Suprapubic skin (tissue), 4 donors: Measurements from ENCODE around the gene EYA2. TPM values are rescaled to one million over a fixed set of nuclear protein-coding genes. Genes with fewer than 3 reads are reported as not detected.
A peak's percentile ranks its signal among the peaks of the same experiment; 100 is the strongest.
"Not testable (repeated sequence)": the region's sequence is repeated elsewhere in the genome, so short reads cannot be mapped to it uniquely, and the experiment has no call there.

ENCODE experiments used
- DNase-seq, 2 donors: peaks; one replicate each; pipeline ENCODE4 v3.0.0-alpha.2; 2019; ENCODE audit warnings: low spot score in 2 of 2
- H3K27ac ChIP-seq: fragments of 200-600 bp; sonication (generic); one replicate; pipeline ENCODE4 v1.5.1; 2019
- H3K27me3 ChIP-seq: fragments of 200-600 bp; sonication (generic); one replicate; pipeline ENCODE4 v1.5.1; 2019
- H3K36me3 ChIP-seq: fragments of 200-600 bp; sonication (generic); one replicate; pipeline ENCODE4 v1.5.1; 2019
- H3K4me1 ChIP-seq: fragments of 200-600 bp; sonication (generic); one replicate; pipeline ENCODE4 v1.5.1; 2019
- H3K4me3 ChIP-seq: fragments of 200-600 bp; sonication (generic); one replicate; pipeline ENCODE4 v1.5.1; 2019; ENCODE audit warnings: mild to moderate bottlenecking
- H3K9me3 ChIP-seq: fragments of 200-600 bp; sonication (generic); one replicate; pipeline ENCODE4 v1.5.1; 2019
- EP300 ChIP-seq: sonication (generic); formaldehyde crosslinking; IDR thresholded peaks from one replicate; pipeline ENCODE4 v1.6.1; 2017; ENCODE audit warnings: antibody characterized with exemption
- POLR2A ChIP-seq, 2 donors: fragments of 450-650 bp; IDR thresholded peaks; one replicate each; pipeline ENCODE4 v1.6.1; 2017; ENCODE audit warnings: antibody characterized with exemption in 2 of 2, mild to moderate bottlenecking in 2 of 2, moderate library complexity in 2 of 2
- POLR2AphosphoS5 ChIP-seq, 3 donors: sonication (generic); formaldehyde crosslinking; IDR thresholded peaks; one replicate each; pipeline ENCODE4 v1.6.1; 2017; ENCODE audit warnings: antibody characterized with exemption in 3 of 3
- WGBS: methylation state at CpG from one replicate; pipeline ENCODE4 v1.1.5; 2018; 5-methylcytosine and 5-hydroxymethylcytosine counted together
- total RNA-seq, 4 donors: library from RNA; depleted of rRNA; stranded (reverse); fragments of >200 nt; gene quantifications; one replicate each; pipeline ENCODE4 v1.1.0, GENCODE V29; 2016
- TF ChIP-seq, protein P1 (sequence below), 2 donors: fragments of 200-600 bp in 1 of 2; fragments of 450-650 bp in 1 of 2; sonication (generic) in 1 of 2; IDR thresholded peaks; one replicate each; pipeline ENCODE4 v1.5.1; 2016 to 2019; ENCODE audit warnings: antibody characterized with exemption in 2 of 2, mild to moderate bottlenecking in 1 of 2, moderate library complexity in 1 of 2

Gene EYA2
- total RNA-seq, 4 donors from 2014 or later, result 2.3 to 4.0 (median 3.3) TPM

DNA sequence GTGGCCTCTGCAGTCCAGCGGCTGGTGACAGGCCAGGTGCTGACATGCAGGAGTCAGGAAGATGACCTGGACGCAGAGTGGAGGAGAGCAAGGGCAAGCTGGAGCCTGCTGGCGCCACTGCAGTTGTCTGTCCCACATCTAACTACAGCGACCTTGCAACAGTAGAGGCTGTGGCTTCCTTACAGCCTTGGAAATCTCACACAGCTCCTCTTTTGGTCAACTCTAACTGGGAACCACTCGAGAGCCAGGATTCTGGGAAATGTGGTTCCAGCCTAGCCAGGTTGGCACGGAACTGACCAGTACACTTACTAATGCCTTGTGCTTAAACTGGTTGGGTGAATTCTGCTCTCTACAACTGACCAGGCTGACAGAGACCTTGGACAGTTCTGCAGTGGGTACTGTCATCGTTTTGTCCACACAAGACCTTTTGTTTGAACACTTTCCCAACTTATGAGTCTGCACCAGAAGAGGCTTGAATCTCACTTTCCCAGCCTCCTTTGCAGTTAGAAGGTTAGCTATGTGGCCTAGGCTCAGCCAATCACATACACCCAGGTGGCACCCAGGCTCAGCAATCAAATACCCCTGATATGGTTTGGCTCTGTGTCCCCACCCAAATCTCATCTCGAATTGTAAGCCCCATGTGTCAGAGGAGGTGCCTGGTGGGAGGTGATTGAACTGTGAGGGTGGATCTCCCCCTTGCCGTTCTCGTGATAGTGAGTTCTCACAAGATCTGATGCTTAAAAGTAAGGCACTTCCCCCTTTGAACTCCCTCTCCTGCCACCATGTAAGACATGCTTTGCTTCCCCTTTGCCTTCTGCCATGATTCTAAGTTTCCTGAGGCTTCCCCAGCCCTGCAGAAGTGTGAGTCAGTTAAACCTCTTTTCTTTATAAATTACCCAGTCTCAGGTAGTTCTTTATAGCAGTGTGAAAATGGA, 308.4 kb downstream of the EYA2 start:
- no peaks in the 10 kb centered on the region for H3K9me3 ChIP-seq
- no peak overlapping the region for H3K4me3 ChIP-seq
- TF ChIP-seq EP300, result no peak
- TF ChIP-seq POLR2AphosphoS5 (IDR thresholded peaks at IDR 0.05), result no peak
- TF ChIP-seq, protein P1, sequence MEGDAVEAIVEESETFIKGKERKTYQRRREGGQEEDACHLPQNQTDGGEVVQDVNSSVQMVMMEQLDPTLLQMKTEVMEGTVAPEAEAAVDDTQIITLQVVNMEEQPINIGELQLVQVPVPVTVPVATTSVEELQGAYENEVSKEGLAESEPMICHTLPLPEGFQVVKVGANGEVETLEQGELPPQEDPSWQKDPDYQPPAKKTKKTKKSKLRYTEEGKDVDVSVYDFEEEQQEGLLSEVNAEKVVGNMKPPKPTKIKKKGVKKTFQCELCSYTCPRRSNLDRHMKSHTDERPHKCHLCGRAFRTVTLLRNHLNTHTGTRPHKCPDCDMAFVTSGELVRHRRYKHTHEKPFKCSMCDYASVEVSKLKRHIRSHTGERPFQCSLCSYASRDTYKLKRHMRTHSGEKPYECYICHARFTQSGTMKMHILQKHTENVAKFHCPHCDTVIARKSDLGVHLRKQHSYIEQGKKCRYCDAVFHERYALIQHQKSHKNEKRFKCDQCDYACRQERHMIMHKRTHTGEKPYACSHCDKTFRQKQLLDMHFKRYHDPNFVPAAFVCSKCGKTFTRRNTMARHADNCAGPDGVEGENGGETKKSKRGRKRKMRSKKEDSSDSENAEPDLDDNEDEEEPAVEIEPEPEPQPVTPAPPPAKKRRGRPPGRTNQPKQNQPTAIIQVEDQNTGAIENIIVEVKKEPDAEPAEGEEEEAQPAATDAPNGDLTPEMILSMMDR (IDR thresholded peaks at IDR 0.05), result no peak
- TF ChIP-seq POLR2A (IDR thresholded peaks at IDR 0.05), result no peak
- H3K27me3 ChIP-seq, result no peaks in the 10 kb centered on the region
- 84% methylated on average over 8 of the region's 10 CpGs for WGBS
- peaks cover 2% of the 10 kb centered on the region for H3K36me3 ChIP-seq
- H3K27ac ChIP-seq, result no peak overlapping the region
- H3K4me1 ChIP-seq, result no peaks in the 10 kb centered on the region
- no peak for DNase-seq

DNA sequence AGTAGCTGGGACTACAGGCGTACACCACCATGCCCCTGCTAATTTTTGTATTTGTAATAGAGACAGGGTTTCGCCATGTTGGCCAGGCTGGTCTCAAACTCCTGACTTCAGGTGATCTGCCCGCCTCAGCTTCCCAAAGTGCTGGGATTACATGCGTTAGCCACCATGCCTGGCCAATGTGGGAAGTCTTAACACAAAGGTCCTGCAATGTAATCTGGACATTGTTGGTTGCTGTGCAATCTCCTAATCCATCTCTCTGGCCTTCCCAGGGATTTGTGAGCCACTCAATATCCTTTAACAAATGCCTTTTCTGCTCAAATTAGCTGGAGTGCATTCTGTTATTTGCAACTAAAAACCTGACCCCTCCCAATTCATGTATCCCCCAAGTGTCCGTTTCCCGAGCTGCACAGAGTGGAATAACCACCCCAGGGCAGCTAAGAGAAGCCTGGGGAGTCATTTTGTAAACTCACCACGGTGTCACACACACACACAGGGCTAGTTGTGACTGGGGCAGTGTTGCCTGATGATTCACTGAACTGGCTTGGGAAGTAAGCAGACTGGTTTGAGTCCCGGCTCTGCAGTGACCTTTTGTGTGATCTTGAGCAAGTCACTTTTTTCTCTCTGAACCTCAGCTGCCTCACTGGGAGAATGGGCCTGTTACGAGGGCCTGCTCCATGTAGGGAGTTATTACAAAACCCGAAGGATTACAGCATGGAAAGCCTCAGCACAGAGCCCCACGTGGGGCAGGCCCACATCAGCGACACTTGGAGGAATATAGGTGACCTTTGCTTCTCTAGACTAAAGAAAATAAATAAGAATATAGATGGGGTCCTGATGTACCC, 309.6 kb downstream of the EYA2 start:
- Histone ChIP-seq H3K4me3 (no peak overlapping the region), H3K27ac (no peak overlapping the region), H3K36me3 (peaks cover 15% of the 10 kb centered on the region), H3K27me3 (no peaks in the 10 kb centered on the region), H3K9me3 (no peaks in the 10 kb centered on the region), H3K4me1 (no peaks in the 10 kb centered on the region)
- DNase-seq, result no peak
- TF ChIP-seq EP300 (no peak), POLR2A (IDR thresholded peaks at IDR 0.05) (no peak), POLR2AphosphoS5 (IDR thresholded peaks at IDR 0.05) (no peak)
- TF ChIP-seq, protein P1 (IDR thresholded peaks at IDR 0.05), result no peak
- WGBS, result 81% methylated on average over 12 of the region's 12 CpGs

DNA sequence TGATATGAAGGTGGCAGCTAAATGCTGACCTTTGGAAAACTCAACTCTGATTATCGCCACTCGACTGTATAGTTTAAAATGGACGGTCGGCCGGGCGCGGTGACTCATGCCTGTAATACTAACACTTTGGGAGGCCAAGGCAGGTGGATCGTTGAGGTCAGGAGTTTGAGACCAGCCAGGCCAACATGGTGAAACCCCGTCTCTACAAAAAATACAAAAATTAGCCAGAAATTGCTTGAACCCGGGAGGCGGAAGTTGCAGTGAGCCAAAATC, 310.1 kb downstream of the EYA2 start:
- not testable (repeated sequence) for DNase-seq, H3K4me3 ChIP-seq, H3K27me3 ChIP-seq, H3K9me3 ChIP-seq, H3K4me1 ChIP-seq, H3K27ac ChIP-seq
- WGBS, result 95% methylated on average over 11 of the region's 11 CpGs
- peaks cover 20% of the 10 kb centered on the region for H3K36me3 ChIP-seq

DNA sequence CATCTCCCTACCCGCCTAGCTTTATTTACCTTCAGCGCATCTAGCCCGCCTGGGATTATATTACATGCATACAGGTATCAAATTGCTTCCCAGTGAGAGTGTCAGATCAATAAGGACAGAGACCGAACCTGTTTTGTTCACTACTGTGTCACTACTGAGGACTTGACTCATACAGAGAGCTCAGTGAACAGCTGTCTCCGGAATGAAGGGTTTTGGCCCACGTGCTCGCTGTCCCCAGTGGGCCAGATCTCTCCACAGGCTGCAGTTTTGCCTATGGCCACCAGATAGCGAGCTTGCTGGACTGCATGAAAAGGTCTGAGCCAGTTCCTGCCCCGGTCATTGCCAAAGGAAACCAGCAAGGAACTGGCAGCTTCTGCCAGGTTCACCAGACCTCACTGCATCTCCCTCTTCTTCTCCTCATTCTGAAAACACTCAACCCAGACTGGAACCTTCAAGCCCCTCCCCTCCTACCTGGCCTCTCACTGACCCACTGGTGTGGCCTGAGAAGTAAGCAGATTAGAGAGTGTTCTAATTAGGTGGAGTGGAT, 311.0 kb downstream of the EYA2 start:
- no peak for DNase-seq
- no peaks in the 10 kb centered on the region for H3K9me3 ChIP-seq
- WGBS, result 79% methylated on average over 9 of the region's 9 CpGs
- TF ChIP-seq EP300 (no peak), POLR2A (IDR thresholded peaks at IDR 0.05) (no peak), POLR2AphosphoS5 (IDR thresholded peaks at IDR 0.05) (no peak)
- TF ChIP-seq, protein P1 (IDR thresholded peaks at IDR 0.05), result peak in 1 of 2 donors; percentile 51
- H3K27ac ChIP-seq, result no peak overlapping the region
- no peak overlapping the region for H3K4me3 ChIP-seq
- H3K4me1 ChIP-seq, result no peaks in the 10 kb centered on the region
- H3K27me3 ChIP-seq, result no peaks in the 10 kb centered on the region
- peaks cover 29% of the 10 kb centered on the region for H3K36me3 ChIP-seq

- 85% methylated on average over 10 of the region's 10 CpGs for WGBS
- not testable (repeated sequence) for DNase-seq, H3K4me1 ChIP-seq, H3K27ac ChIP-seq, H3K4me3 ChIP-seq, H3K9me3 ChIP-seq, H3K27me3 ChIP-seq
- peaks cover 38% of the 10 kb centered on the region for H3K36me3 ChIP-seq
These were observed 311.9 kb downstream of the EYA2 start for GRCh38 chr20:47206552-47206951.
